NCI-H345 treated with DMSO at 0.1 percent for 48 hours (cell line): ENCODE results near the gene TOMM22.

Experiments
- DNase-seq: peaks from one replicate; lab custom pipeline; 2025; ENCODE audit not compliant: unreplicated experiment; lab: John Stamatoyannopoulos, UW

TOMM22 gene

GRCh38 chr22:38715176-38715764 lies 33.5 kb downstream of the TOMM22 start:
- no peak for DNase-seq

- no peak for DNase-seq
Observed at GRCh38 chr22:38715852-38716251, 34.1 kb downstream of the TOMM22 start.

- DNase-seq = no peak
Observed at GRCh38 chr22:38716271-38716670, 34.5 kb downstream of the TOMM22 start.

- DNase-seq = no peak
Observed at GRCh38 chr22:38716826-38717225, 35.1 kb downstream of the TOMM22 start.

- no peak for DNase-seq
Observed at GRCh38 chr22:38717244-38717643, 35.5 kb downstream of the TOMM22 start.

- DNase-seq = no peak
Observed at GRCh38 chr22:38718414-38718813, 36.7 kb downstream of the TOMM22 start.

GRCh38 chr22:38719196-38719595 lies 37.4 kb downstream of the TOMM22 start:
- no peak for DNase-seq

- DNase-seq = no peak
Observed at GRCh38 chr22:38720350-38720749, 38.6 kb downstream of the TOMM22 start.

- DNase-seq = no peak
Observed at GRCh38 chr22:38721551-38721950, 39.8 kb downstream of the TOMM22 start.

- no peak for DNase-seq
Observed at GRCh38 chr22:38724176-38724575, 42.4 kb downstream of the TOMM22 start.

- no peak for DNase-seq
Observed at GRCh38 chr22:38724926-38725571, 43.3 kb downstream of the TOMM22 start.

- DNase-seq = no peak
Observed at GRCh38 chr22:38725900-38726655, 44.3 kb downstream of the TOMM22 start.

- no peak for DNase-seq
Observed at GRCh38 chr22:38727123-38727522, 45.4 kb downstream of the TOMM22 start.

GRCh38 chr22:38727530-38728451 lies 46.0 kb downstream of the TOMM22 start:
- no peak for DNase-seq

- no peak for DNase-seq
Observed at GRCh38 chr22:38728871-38729796, 47.4 kb downstream of the TOMM22 start.

- no peak for DNase-seq
Observed at GRCh38 chr22:38729946-38730345, 48.2 kb downstream of the TOMM22 start.

- no peak for DNase-seq
Observed at GRCh38 chr22:38730411-38730871, 48.7 kb downstream of the TOMM22 start.

GRCh38 chr22:38731703-38732161 lies 50.0 kb downstream of the TOMM22 start:
- no peak for DNase-seq

- DNase-seq = peak; percentile 32
Observed at GRCh38 chr22:38732251-38732815, 50.6 kb downstream of the TOMM22 start.

- DNase-seq = no peak
Observed at GRCh38 chr22:38733329-38733723, 51.6 kb downstream of the TOMM22 start.
